Natural killer cell (primary cell): ENCODE data around the gene DGKZ. TPM values are rescaled to one million over a fixed set of nuclear protein-coding genes. Genes with fewer than 3 reads are reported as not detected.

Experiments
- ATAC-seq, 3 donors: fragments of 150-1000 bp in 2 of 3; fragments of 200-7000 bp in 1 of 3; cut with Tn5 transposase; 1 replicate in 1 of 3; 2 replicates in 2 of 3; pipeline ENCODE4 v1.10.0; 2021; ENCODE audit warnings: mild to moderate bottlenecking in 2 of 3, moderate library complexity in 2 of 3
- DNase-seq, 2 donors: peaks; one replicate each; pipeline versions ENCODE4 v3.0.0 to v3.0.0-alpha.2; 2013 to 2021; ENCODE audit warnings: mixed read lengths in 1 of 2
- H3K27ac ChIP-seq: one replicate; pipeline ENCODE4 v1.5.1; 2013; ENCODE audit warnings: mild to moderate bottlenecking, low read length
- H3K27me3 ChIP-seq: one replicate; pipeline ENCODE4 v1.6.1; 2013; ENCODE audit warnings: low read length; ENCODE audit not compliant: control insufficient read depth, insufficient read depth
- H3K36me3 ChIP-seq: one replicate; pipeline ENCODE4 v1.6.1; 2013; ENCODE audit warnings: low read length; ENCODE audit not compliant: control insufficient read depth, insufficient read depth
- H3K4me1 ChIP-seq: one replicate; pipeline ENCODE4 v1.6.1; 2013; ENCODE audit warnings: low read length; ENCODE audit not compliant: control insufficient read depth, insufficient read depth
- H3K4me3 ChIP-seq: one replicate; pipeline ENCODE4 v1.5.1; 2013; ENCODE audit warnings: low read length
- H3K9me3 ChIP-seq: one replicate; pipeline ENCODE4 v1.6.1; 2013; ENCODE audit warnings: low read length; ENCODE audit not compliant: control insufficient read depth, insufficient read depth
- H3K27ac Mint-ChIP-seq, 2 donors: one replicate each; pipeline ENCODE4 v1.8.0; 2022; ENCODE audit warnings: mild to moderate bottlenecking in 2 of 2, mixed read lengths in 2 of 2, moderate library complexity in 1 of 2
- H3K27me3 Mint-ChIP-seq, 2 donors: one replicate each; pipeline ENCODE4 v1.8.0; 2022; ENCODE audit warnings: low read depth in 2 of 2, mixed read lengths in 2 of 2
- H3K36me3 Mint-ChIP-seq: one replicate; pipeline ENCODE4 v1.8.0; 2022; ENCODE audit warnings: mixed read lengths
- H3K4me1 Mint-ChIP-seq, 2 donors: one replicate each; pipeline ENCODE4 v1.8.0; 2022; ENCODE audit warnings: mixed read lengths in 2 of 2
- H3K4me3 Mint-ChIP-seq: one replicate; pipeline ENCODE4 v1.8.0; 2022; ENCODE audit warnings: mild to moderate bottlenecking, moderate library complexity, mixed read lengths
- H3K9me3 Mint-ChIP-seq, 2 donors: one replicate each; pipeline ENCODE4 v1.8.0; 2022; ENCODE audit warnings: mixed read lengths in 2 of 2
- CTCF ChIP-seq: fragments of 200-600 bp; IDR thresholded peaks from one replicate; pipeline ENCODE4 v1.8.0; 2022; ENCODE audit warnings: antibody characterized with exemption
- WGBS: methylation state at CpG from one replicate; pipeline ENCODE4 v1.1.7; 2013; ENCODE audit warnings: missing lambda C conversion rate; ENCODE audit not compliant: insufficient coverage; 5-methylcytosine and 5-hydroxymethylcytosine counted together
- intact Hi-C: fragments of 100-400 bp; cut with micrococcal nuclease; formaldehyde crosslinking; loops from one replicate; pipeline ENCODE4 v1.14.2; 2022
- total RNA-seq, 4 donors: library from RNA; stranded (reverse); fragments of 120-200 nt in 1 of 4; gene quantifications; one replicate each; pipeline versions ENCODE4 v1.2.3 to v1.2.4, GENCODE V29; 2013 to 2022

The DGKZ gene
- total RNA-seq, 3 donors from 2014 or later (not counting 1 experiment from before 2014, with no cell fraction given), result 307 to 377 (median 350) TPM

- no peak overlapping the region for H3K4me3 ChIP-seq
- no peak for ATAC-seq
- peaks cover 17% of the 10 kb centered on the region for H3K27me3 ChIP-seq
Observed at GRCh38 chr11:46335890-46336562, 11.2 kb upstream of the DGKZ start.

GRCh38 chr11:46336563-46337180, 10.6 kb upstream of the DGKZ start:
- Mint-ChIP-seq H3K4me1 (peaks cover 7 to 8% of the 10 kb centered on the region in 2 donors), H3K36me3 (no peaks in the 10 kb centered on the region), H3K27ac (no peak overlapping the region), H3K4me3 (no peak overlapping the region), H3K27me3 (peaks cover 19 to 40% of the 10 kb centered on the region in 2 donors), H3K9me3 (no peaks in the 10 kb centered on the region)
- intact Hi-C loops, result no loop called here
- peak in 2 of 3 donors; percentile 36 to 63 for ATAC-seq
- peaks cover 46% of the 10 kb centered on the region for H3K4me1 ChIP-seq
- no peak for DNase-seq
- no peak for TF ChIP-seq CTCF
- WGBS, result 71% methylated on average over 12 of the region's 12 CpGs
- H3K4me3 ChIP-seq, result no peak overlapping the region
- no peaks in the 10 kb centered on the region for H3K9me3 ChIP-seq
- H3K27ac ChIP-seq, result no peak overlapping the region
- no peaks in the 10 kb centered on the region for H3K36me3 ChIP-seq
- peaks cover 17% of the 10 kb centered on the region for H3K27me3 ChIP-seq

More at GRCh38 chr11:46335890-46336562, 11.2 kb upstream of the DGKZ start:
- WGBS, result 92% methylated on average over 11 of the region's 11 CpGs
- H3K27me3 Mint-ChIP-seq, result peaks cover 25 to 39% of the 10 kb centered on the region in 2 donors
- Histone ChIP-seq H3K36me3 (no peaks in the 10 kb centered on the region), H3K4me1 (peaks cover 52% of the 10 kb centered on the region), H3K9me3 (no peaks in the 10 kb centered on the region), H3K27ac (no peak overlapping the region)
- H3K36me3 Mint-ChIP-seq, result no peaks in the 10 kb centered on the region
- no peak overlapping the region for H3K4me3 Mint-ChIP-seq
- no peak overlapping the region for H3K27ac Mint-ChIP-seq
- peaks cover 14% of the 10 kb centered on the region in 2 donors for H3K4me1 Mint-ChIP-seq
- no peak for DNase-seq
- H3K9me3 Mint-ChIP-seq, result no peaks in the 10 kb centered on the region
- no peak for TF ChIP-seq CTCF
- intact Hi-C loops, result no loop called here

DNA sequence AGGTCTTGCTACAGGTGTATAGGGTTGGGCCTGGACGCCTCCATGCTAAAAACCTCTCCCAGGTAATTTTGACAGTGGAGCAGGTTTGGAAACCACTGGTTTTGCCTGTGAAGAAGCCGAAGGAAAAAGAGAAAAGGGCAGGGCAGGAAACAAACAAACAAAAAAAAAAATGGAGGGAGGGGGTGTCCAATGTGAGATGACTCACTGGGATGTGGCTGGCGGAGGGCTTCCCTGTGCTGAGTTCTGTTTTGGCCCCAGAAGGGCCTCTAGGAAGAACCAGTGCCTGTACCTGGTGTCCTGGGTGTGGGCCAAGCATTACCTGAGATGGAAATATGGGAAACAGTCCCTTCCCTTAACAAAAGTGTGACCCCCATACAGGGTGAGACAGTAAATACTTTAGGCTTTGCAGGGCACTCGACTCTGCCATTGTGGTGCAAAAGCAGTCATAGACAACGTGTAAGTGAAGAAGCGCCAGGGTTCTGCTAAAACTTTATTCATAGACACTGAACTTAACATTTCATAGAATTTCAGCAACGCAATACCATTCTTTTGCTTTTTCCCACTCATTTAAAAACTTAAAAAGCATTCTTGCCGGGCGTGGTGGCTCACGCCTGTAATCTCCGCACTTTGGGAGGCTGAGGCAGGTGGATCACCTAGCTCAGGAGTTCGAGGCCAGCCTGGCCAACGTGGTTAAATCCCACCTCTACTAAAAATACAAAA, 9.5 kb upstream of the DGKZ start:
- peaks cover 4 to 6% of the 10 kb centered on the region in 2 donors for H3K4me1 Mint-ChIP-seq
- H3K27me3 Mint-ChIP-seq, result peaks cover 14 to 37% of the 10 kb centered on the region in 2 donors
- DNase-seq (no peak), ATAC-seq (no peak)
- intact Hi-C loops, result no loop called here
- Histone ChIP-seq H3K27me3 (peaks cover 13% of the 10 kb centered on the region), H3K9me3 (no peaks in the 10 kb centered on the region), H3K27ac (no peak overlapping the region), H3K36me3 (no peaks in the 10 kb centered on the region), H3K4me1 (peaks cover 43% of the 10 kb centered on the region), H3K4me3 (no peak overlapping the region)
- no peaks in the 10 kb centered on the region for H3K9me3 Mint-ChIP-seq
- no peaks in the 10 kb centered on the region for H3K36me3 Mint-ChIP-seq
- H3K27ac Mint-ChIP-seq, result no peak overlapping the region
- no peak for TF ChIP-seq CTCF
- no peak overlapping the region for H3K4me3 Mint-ChIP-seq
- WGBS, result 91% methylated on average over 13 of the region's 13 CpGs
